Measurements from ENCODE around the gene ABL1. TPM values are rescaled to one million over a fixed set of nuclear protein-coding genes. Genes with fewer than 3 reads are reported as not detected.
A peak's percentile ranks its signal among the peaks of the same experiment; 100 is the strongest.

The ABL1 gene
- total RNA-seq, 1 donor from 2014 or later = 113 TPM

DNA sequence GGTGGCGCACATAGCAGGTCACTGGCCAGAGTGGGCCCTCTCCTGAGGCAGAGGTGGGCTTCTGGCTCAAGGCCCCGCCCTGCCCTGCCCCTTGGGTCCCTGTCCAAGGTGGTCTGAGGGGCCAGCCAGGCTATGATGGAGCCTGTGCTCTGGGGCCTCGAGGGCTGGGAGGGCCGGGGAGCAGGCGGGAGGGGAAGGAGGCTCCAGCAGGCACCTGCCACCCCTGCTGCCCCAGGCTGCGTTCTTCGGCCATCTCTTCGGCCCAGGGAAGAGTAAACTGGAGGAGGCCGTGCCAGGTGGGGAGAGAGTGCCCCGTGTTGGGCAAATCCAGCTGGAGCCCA, 89.4 kb downstream of the ABL1 start:
- Histone ChIP-seq H4K20me1 (ENCODE audit: insufficient read depth, low read length) (no peaks in the 10 kb centered on the region), H3K4me2 (ENCODE audit: low read length) (no peak overlapping the region), H3K4me1 (ENCODE audit: insufficient read depth, low read length) (peaks cover 20% of the 10 kb centered on the region), H2AFZ (ENCODE audit: low read depth, low read length) (no peak overlapping the region), H3K36me3 (ENCODE audit: insufficient read depth, low read length) (no peaks in the 10 kb centered on the region), H3K27me3 (ENCODE audit: insufficient read depth, low read length) (peaks cover 7% of the 10 kb centered on the region), H3K27ac (ENCODE audit: low read depth, low read length) (no peak overlapping the region), H3K79me2 (ENCODE audit: insufficient read depth, low read length) (no peaks in the 10 kb centered on the region), H3K4me3 (ENCODE audit: insufficient read depth, low read depth, low read length) (no peak overlapping the region), H3K9me3 (ENCODE audit: insufficient read depth, low read depth, low read length) (no peaks in the 10 kb centered on the region), H3K9ac (ENCODE audit: low read length) (no peak overlapping the region)
- DNase-seq (ENCODE audit: low read depth) (no peak), FAIRE-seq (no peak)
- Mint-ChIP-seq H3K27me3 (ENCODE audit: low read depth, unreplicated experiment) (peaks cover 35% of the 10 kb centered on the region), H3K4me1 (ENCODE audit: low read depth, unreplicated experiment) (peaks cover 7% of the 10 kb centered on the region), H3K9me3 (ENCODE audit: unreplicated experiment) (no peaks in the 10 kb centered on the region), H3K4me3 (ENCODE audit: unreplicated experiment) (no peak overlapping the region), H3K36me3 (ENCODE audit: low read depth, unreplicated experiment) (no peaks in the 10 kb centered on the region), H3K27ac (ENCODE audit: unreplicated experiment) (no peak overlapping the region)
- TF ChIP-seq, protein P1, sequence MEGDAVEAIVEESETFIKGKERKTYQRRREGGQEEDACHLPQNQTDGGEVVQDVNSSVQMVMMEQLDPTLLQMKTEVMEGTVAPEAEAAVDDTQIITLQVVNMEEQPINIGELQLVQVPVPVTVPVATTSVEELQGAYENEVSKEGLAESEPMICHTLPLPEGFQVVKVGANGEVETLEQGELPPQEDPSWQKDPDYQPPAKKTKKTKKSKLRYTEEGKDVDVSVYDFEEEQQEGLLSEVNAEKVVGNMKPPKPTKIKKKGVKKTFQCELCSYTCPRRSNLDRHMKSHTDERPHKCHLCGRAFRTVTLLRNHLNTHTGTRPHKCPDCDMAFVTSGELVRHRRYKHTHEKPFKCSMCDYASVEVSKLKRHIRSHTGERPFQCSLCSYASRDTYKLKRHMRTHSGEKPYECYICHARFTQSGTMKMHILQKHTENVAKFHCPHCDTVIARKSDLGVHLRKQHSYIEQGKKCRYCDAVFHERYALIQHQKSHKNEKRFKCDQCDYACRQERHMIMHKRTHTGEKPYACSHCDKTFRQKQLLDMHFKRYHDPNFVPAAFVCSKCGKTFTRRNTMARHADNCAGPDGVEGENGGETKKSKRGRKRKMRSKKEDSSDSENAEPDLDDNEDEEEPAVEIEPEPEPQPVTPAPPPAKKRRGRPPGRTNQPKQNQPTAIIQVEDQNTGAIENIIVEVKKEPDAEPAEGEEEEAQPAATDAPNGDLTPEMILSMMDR (IDR thresholded peaks at IDR 0.05; ENCODE audit: insufficient read depth, low read depth, low read length) = no peak
- TF ChIP-seq EZH2 (IDR thresholded peaks at IDR 0.05; ENCODE audit: insufficient read depth, low read length) = no peak

DNA sequence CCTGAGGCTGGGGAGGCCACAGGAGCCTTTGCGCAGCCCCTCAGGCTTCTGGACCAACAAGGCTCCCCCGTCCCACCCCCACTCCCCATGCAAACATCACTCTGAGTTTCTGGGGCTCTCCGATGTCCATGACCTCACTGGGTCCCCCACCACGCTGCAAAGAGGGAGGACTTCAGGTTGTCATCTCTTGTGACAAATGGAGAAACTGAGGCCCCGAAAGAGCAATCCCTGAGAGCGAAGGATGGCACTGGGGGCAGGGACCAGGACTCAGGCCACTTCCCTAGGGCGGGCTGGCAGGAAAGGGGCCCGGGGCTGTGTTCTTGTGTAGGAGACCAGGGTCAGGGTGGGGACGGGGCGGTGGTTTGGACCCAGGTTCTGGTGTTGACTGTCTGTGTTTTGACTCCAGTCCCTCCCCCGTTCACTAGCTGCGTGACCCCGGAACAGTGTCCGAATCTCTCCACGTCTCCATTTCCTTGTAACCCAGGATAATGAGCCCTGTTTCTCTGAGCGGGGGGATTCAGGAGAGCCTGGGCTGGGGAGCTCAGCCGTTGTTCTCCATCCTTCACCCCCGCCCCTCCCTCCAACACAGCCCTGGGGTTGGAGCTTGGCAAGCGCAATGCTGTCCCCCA, 90.1 kb downstream of the ABL1 start:
- Mint-ChIP-seq H3K27me3 (ENCODE audit: low read depth, unreplicated experiment) (peaks cover 36% of the 10 kb centered on the region), H3K9me3 (ENCODE audit: unreplicated experiment) (no peaks in the 10 kb centered on the region), H3K4me3 (ENCODE audit: unreplicated experiment) (no peak overlapping the region), H3K27ac (ENCODE audit: unreplicated experiment) (no peak overlapping the region), H3K4me1 (ENCODE audit: low read depth, unreplicated experiment) (peaks cover 7% of the 10 kb centered on the region), H3K36me3 (ENCODE audit: low read depth, unreplicated experiment) (no peaks in the 10 kb centered on the region)
- no peak for DNase-seq (ENCODE audit: low read depth)
- H2AFZ ChIP-seq (ENCODE audit: low read depth, low read length) = no peak overlapping the region
- no peaks in the 10 kb centered on the region for H4K20me1 ChIP-seq (ENCODE audit: insufficient read depth, low read length)
- no peak overlapping the region for H3K4me2 ChIP-seq (ENCODE audit: low read length)
- no peaks in the 10 kb centered on the region for H3K79me2 ChIP-seq (ENCODE audit: insufficient read depth, low read length)
- peaks cover 20% of the 10 kb centered on the region for H3K4me1 ChIP-seq (ENCODE audit: insufficient read depth, low read length)
- peaks cover 5% of the 10 kb centered on the region for H3K27me3 ChIP-seq (ENCODE audit: insufficient read depth, low read length)
- no peak overlapping the region for H3K9ac ChIP-seq (ENCODE audit: low read length)
- TF ChIP-seq, protein P1 (IDR thresholded peaks at IDR 0.05; ENCODE audit: insufficient read depth, low read depth, low read length) = no peak
- no peak for TF ChIP-seq EZH2 (IDR thresholded peaks at IDR 0.05; ENCODE audit: insufficient read depth, low read length)
- no peaks in the 10 kb centered on the region for H3K36me3 ChIP-seq (ENCODE audit: insufficient read depth, low read length)
- no peak overlapping the region for H3K4me3 ChIP-seq (ENCODE audit: insufficient read depth, low read depth, low read length)
- H3K9me3 ChIP-seq (ENCODE audit: insufficient read depth, low read depth, low read length) = no peaks in the 10 kb centered on the region
- FAIRE-seq = no peak
- H3K27ac ChIP-seq (ENCODE audit: low read depth, low read length) = no peak overlapping the region

DNA sequence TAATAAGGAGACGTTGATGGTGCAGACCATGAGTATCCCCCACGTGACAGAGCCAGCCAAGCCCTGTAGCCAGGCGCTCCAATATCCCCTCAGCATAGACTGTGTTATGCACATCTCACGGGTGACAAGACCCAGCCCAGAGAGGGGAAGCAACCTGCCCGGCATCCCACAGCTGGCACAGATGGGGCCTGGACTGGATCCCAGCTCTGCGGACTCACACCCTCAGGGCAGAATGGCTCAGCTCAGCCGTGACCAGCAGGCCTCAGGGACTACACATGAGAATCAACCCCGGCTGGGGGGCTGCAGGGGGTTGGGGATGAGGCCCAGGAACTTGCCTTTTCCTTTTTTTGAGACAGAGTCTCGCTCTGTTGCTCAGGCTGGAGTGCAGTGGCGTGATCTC, 92.3 kb downstream of the ABL1 start:
- no peak overlapping the region for H3K27ac ChIP-seq (ENCODE audit: low read depth, low read length)
- H2AFZ ChIP-seq (ENCODE audit: low read depth, low read length) = no peak overlapping the region
- TF ChIP-seq, protein P1 (IDR thresholded peaks at IDR 0.05; ENCODE audit: insufficient read depth, low read depth, low read length) = no peak
- no peak for TF ChIP-seq EZH2 (IDR thresholded peaks at IDR 0.05; ENCODE audit: insufficient read depth, low read length)
- no peaks in the 10 kb centered on the region for H3K79me2 ChIP-seq (ENCODE audit: insufficient read depth, low read length)
- H3K27me3 Mint-ChIP-seq (ENCODE audit: low read depth, unreplicated experiment) = peaks cover 34% of the 10 kb centered on the region
- DNase-seq (ENCODE audit: low read depth) (no peak), FAIRE-seq (no peak)
- no peak overlapping the region for H3K27ac Mint-ChIP-seq (ENCODE audit: unreplicated experiment)
- no peaks in the 10 kb centered on the region for H3K36me3 Mint-ChIP-seq (ENCODE audit: low read depth, unreplicated experiment)
- H3K9ac ChIP-seq (ENCODE audit: low read length) = no peak overlapping the region
- H3K9me3 Mint-ChIP-seq (ENCODE audit: unreplicated experiment) = no peaks in the 10 kb centered on the region
- peak overlapping the region; percentile 77 for H3K4me2 ChIP-seq (ENCODE audit: low read length)
- peaks cover 2% of the 10 kb centered on the region for H3K27me3 ChIP-seq (ENCODE audit: insufficient read depth, low read length)
- no peak overlapping the region for H3K4me3 Mint-ChIP-seq (ENCODE audit: unreplicated experiment)
- peaks cover 29% of the 10 kb centered on the region for H3K4me1 ChIP-seq (ENCODE audit: insufficient read depth, low read length)
- H3K36me3 ChIP-seq (ENCODE audit: insufficient read depth, low read length) = no peaks in the 10 kb centered on the region
- no peaks in the 10 kb centered on the region for H4K20me1 ChIP-seq (ENCODE audit: insufficient read depth, low read length)
- no peak overlapping the region for H3K4me3 ChIP-seq (ENCODE audit: insufficient read depth, low read depth, low read length)
- H3K9me3 ChIP-seq (ENCODE audit: insufficient read depth, low read depth, low read length) = no peaks in the 10 kb centered on the region
- peaks cover 7% of the 10 kb centered on the region for H3K4me1 Mint-ChIP-seq (ENCODE audit: low read depth, unreplicated experiment)

All from astrocyte (in vitro differentiated cells and primary cell).